ENCODE data around the gene CD180. TPM values are rescaled to one million over a fixed set of nuclear protein-coding genes. Genes with fewer than 3 reads are reported as not detected.

CD180 gene
- total RNA-seq, 3 donors from 2014 or later: 0.98 to 4.6 (median 2.8) TPM

DNA sequence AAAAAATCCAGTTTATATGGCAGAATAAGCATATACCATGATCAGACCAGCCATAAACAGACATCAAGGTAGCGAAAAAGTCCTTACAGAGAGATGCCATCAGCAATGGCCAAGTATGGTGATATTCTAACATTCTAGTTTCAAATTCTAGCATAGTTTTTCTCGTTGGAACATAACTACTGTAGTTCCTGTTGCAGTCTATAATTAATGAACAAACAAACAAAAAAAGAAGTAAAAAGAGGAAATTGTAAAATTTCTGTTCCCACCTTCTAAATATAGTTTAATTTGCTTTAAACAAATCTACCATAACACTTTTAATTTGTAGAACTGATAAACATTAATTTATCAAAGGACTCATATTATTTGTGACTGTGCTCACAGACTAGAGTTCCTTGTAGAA, 9.9 kb upstream of the CD180 start:
- Histone ChIP-seq H3K4me1 (peaks cover 0 to 14% of the 10 kb centered on the region in 2 donors), H3K9me3 (no peaks in the 10 kb centered on the region), H3K27me3 (no peaks in the 10 kb centered on the region), H3K27ac (peak overlapping the region; percentile 77 to 81), H3K36me3 (no peaks in the 10 kb centered on the region), H3K4me3 (no peak overlapping the region)
- no peak for DNase-seq (ENCODE audit: low spot score in 2 of 2)
- TF ChIP-seq POLR2AphosphoS5 (IDR thresholded peaks at IDR 0.05) (no peak), POLR2A (IDR thresholded peaks at IDR 0.05) (no peak)
- TF ChIP-seq, protein P1, sequence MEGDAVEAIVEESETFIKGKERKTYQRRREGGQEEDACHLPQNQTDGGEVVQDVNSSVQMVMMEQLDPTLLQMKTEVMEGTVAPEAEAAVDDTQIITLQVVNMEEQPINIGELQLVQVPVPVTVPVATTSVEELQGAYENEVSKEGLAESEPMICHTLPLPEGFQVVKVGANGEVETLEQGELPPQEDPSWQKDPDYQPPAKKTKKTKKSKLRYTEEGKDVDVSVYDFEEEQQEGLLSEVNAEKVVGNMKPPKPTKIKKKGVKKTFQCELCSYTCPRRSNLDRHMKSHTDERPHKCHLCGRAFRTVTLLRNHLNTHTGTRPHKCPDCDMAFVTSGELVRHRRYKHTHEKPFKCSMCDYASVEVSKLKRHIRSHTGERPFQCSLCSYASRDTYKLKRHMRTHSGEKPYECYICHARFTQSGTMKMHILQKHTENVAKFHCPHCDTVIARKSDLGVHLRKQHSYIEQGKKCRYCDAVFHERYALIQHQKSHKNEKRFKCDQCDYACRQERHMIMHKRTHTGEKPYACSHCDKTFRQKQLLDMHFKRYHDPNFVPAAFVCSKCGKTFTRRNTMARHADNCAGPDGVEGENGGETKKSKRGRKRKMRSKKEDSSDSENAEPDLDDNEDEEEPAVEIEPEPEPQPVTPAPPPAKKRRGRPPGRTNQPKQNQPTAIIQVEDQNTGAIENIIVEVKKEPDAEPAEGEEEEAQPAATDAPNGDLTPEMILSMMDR (IDR thresholded peaks at IDR 0.05): no peak
- intact Hi-C loops (cut with DNase I; ENCODE audit: low total_unique reads): no loop called here

DNA sequence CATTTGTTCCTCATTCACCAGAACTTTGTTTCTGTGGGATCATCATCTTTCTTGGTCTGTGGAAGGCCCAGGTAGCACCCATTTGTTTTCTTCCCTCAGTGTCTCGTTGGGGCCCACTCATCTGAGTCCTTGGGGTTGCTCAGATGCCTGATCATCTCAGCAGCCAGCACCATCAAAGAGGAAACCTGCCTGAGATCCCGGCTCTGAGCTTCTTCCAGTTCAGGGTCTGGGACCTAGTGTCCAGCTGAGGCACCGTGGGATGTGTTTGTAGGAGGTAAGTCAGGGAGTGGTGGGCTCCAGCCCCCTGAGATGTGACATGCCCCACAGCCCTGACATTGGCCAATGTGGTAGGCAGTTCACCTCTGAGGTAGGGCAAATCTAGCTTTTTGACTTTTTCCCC, 9.4 kb upstream of the CD180 start:
- no peaks in the 10 kb centered on the region for H3K36me3 ChIP-seq
- intact Hi-C loops (cut with DNase I; ENCODE audit: low total_unique reads): no loop called here
- H3K9me3 ChIP-seq: no peaks in the 10 kb centered on the region
- H3K4me1 ChIP-seq: peaks cover 0 to 14% of the 10 kb centered on the region in 2 donors
- TF ChIP-seq, protein P1 (IDR thresholded peaks at IDR 0.05): no peak
- TF ChIP-seq POLR2AphosphoS5 (IDR thresholded peaks at IDR 0.05) (no peak), POLR2A (IDR thresholded peaks at IDR 0.05) (no peak)
- H3K27me3 ChIP-seq: no peaks in the 10 kb centered on the region
- DNase-seq (ENCODE audit: low spot score in 2 of 2): no peak
- no peak overlapping the region for H3K4me3 ChIP-seq
- peak overlapping the region; percentile 77 to 81 for H3K27ac ChIP-seq

DNA sequence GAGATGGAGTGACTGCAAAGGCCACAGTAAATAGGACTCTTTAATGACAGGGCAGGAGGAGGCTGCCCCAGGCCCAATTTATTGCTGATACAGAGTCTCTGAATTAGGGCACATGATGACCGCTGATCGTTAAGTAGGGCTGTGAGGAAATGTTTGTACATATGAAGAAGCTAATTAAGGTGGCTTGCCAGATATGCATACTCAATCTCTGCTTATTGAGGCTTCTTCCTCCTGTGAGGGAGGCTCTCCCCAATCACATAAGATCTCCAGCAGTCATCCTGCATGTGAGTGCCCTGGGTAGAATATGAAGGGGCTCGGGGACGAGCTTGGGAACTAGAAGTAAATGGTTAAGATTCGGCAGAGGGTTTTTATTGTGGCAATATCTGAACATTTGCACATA, 8.2 kb upstream of the CD180 start:
- DNase-seq (ENCODE audit: low spot score in 2 of 2): no peak
- no peaks in the 10 kb centered on the region for H3K9me3 ChIP-seq
- intact Hi-C loops (cut with DNase I; ENCODE audit: low total_unique reads): no loop called here
- peak overlapping the region in 1 of 2 donors; percentile 30 for H3K27ac ChIP-seq
- no peak overlapping the region for H3K4me3 ChIP-seq
- H3K27me3 ChIP-seq: no peaks in the 10 kb centered on the region
- H3K36me3 ChIP-seq: no peaks in the 10 kb centered on the region
- peaks cover 0 to 14% of the 10 kb centered on the region in 2 donors for H3K4me1 ChIP-seq
- TF ChIP-seq POLR2AphosphoS5 (IDR thresholded peaks at IDR 0.05) (no peak), POLR2A (IDR thresholded peaks at IDR 0.05) (no peak)
- TF ChIP-seq, protein P1 (IDR thresholded peaks at IDR 0.05): no peak

DNA sequence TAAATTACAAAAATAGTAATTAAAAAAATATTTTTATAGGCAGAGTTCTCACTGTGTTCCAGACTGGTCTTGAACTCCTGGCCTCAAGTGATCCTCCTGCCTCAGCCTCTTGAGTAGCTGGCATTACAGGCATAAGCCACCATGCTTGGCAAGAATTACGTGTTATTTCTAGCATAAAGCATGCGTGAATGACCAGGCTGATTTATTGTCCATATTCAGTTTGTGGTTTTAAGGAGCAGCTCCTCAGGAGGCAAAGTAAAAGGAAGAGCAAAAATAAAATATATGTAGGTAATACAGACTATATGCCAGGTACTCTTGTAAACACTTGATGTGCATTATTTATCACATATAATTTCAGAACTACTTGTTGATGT, 7.1 kb upstream of the CD180 start:
- Histone ChIP-seq H3K36me3 (no peaks in the 10 kb centered on the region), H3K9me3 (no peaks in the 10 kb centered on the region), H3K4me1 (peaks cover 0 to 6% of the 10 kb centered on the region in 2 donors), H3K27ac (peak overlapping the region in 1 of 2 donors; percentile 64), H3K4me3 (no peak overlapping the region), H3K27me3 (no peaks in the 10 kb centered on the region)
- no peak for DNase-seq (ENCODE audit: low spot score in 2 of 2)
- intact Hi-C loops (cut with DNase I; ENCODE audit: low total_unique reads): no loop called here
- no peak for TF ChIP-seq POLR2AphosphoS5 (IDR thresholded peaks at IDR 0.05)

DNA sequence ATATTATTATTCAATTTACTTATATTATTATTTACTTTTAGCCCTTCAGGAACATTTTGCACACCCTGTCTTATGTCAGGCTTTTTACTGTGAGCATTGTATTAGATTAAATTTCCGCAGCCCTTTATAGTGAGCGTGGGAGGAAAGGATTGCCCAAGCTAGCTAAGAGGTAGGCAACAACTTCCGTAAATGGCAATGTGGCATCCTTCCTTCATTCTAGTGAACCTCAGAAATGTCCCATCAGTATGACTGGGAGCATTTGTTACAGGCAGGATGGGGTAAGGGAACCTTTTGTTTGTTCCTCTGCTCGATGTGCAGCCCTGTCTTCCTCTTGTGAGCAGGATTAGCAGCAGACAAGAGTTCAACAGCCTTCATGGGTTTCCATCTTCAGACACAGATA, 6.2 kb upstream of the CD180 start:
- intact Hi-C loops (cut with DNase I; ENCODE audit: low total_unique reads): no loop called here
- Histone ChIP-seq H3K9me3 (no peaks in the 10 kb centered on the region), H3K27me3 (no peaks in the 10 kb centered on the region), H3K4me1 (peaks cover 0 to 6% of the 10 kb centered on the region in 2 donors), H3K36me3 (no peaks in the 10 kb centered on the region), H3K27ac (peak overlapping the region; percentile 64 to 80), H3K4me3 (no peak overlapping the region)
- DNase-seq (ENCODE audit: low spot score in 2 of 2): peak in 1 of 2 donors; percentile 64
- TF ChIP-seq POLR2A (IDR thresholded peaks at IDR 0.05) (no peak), POLR2AphosphoS5 (IDR thresholded peaks at IDR 0.05) (peak in 1 of 3 donors; percentile 57)
- TF ChIP-seq, protein P1 (IDR thresholded peaks at IDR 0.05): no peak

All from breast epithelium (tissue), 4 donors.